Subcutaneous abdominal adipose tissue (tissue), 5 donors: ENCODE results near the gene SPPL3.

Source experiments
- H3K27ac ChIP-seq: one replicate; pipeline ENCODE4 v1.7.0; 2013; ENCODE audit warnings: low read depth, mild to moderate bottlenecking, inconsistent platforms, low read length, moderate library complexity
- H3K27me3 ChIP-seq, 5 donors: one replicate each; pipeline ENCODE4 v1.7.0; 2013; ENCODE audit warnings: low read length in 5 of 5, inconsistent platforms in 1 of 5; ENCODE audit not compliant: control insufficient read depth in 5 of 5, insufficient read depth in 4 of 5
- H3K36me3 ChIP-seq, 5 donors: one replicate each; pipeline ENCODE4 v1.7.0; 2013; ENCODE audit warnings: low read length in 5 of 5; ENCODE audit not compliant: control insufficient read depth in 5 of 5, insufficient read depth in 5 of 5
- H3K4me1 ChIP-seq, 5 donors: one replicate each; pipeline ENCODE4 v1.7.0; 2013; ENCODE audit warnings: low read length in 5 of 5, mild to moderate bottlenecking in 3 of 5, moderate library complexity in 1 of 5; ENCODE audit not compliant: control insufficient read depth in 5 of 5, insufficient read depth in 5 of 5
- H3K4me3 ChIP-seq, 5 donors: one replicate each; pipeline ENCODE4 v1.7.0; 2013; ENCODE audit warnings: low read length in 5 of 5, low read depth in 1 of 5
- H3K9ac ChIP-seq, 5 donors: one replicate each; pipeline ENCODE4 v1.7.0; 2013; ENCODE audit warnings: low read length in 5 of 5, mild to moderate bottlenecking in 4 of 5, moderate library complexity in 3 of 5
- H3K9me3 ChIP-seq, 5 donors: one replicate each; pipeline ENCODE4 v1.7.0; 2013; ENCODE audit warnings: low read length in 5 of 5; ENCODE audit not compliant: control insufficient read depth in 5 of 5
- donor health status: healthy.
- donor health status: healthy.
- donor health status: healthy.
- donor health status: healthy.
- donor health status: healthy.

The SPPL3 gene

GRCh38 chr12:120725151-120725658 lies 179.0 kb downstream of the SPPL3 start:
- peak overlapping the region; percentile 88 for H3K27ac ChIP-seq
- no peaks in the 10 kb centered on the region for H3K9me3 ChIP-seq
- peaks cover 5 to 57% (median 49%) of the 10 kb centered on the region in 5 donors for H3K4me1 ChIP-seq
- peak overlapping the region in 4 of 5 donors; percentile 64 to 88 (median 78) for H3K9ac ChIP-seq
- no peaks in the 10 kb centered on the region for H3K27me3 ChIP-seq
- peak overlapping the region; percentile 65 to 91 (median 76) for H3K4me3 ChIP-seq
- H3K36me3 ChIP-seq: peaks cover 0 to 53% (median 43%) of the 10 kb centered on the region in 5 donors

- Histone ChIP-seq H3K9ac (no peak overlapping the region), H3K9me3 (no peaks in the 10 kb centered on the region), H3K27me3 (no peaks in the 10 kb centered on the region), H3K4me3 (no peak overlapping the region), H3K27ac (peak overlapping the region; percentile 88), H3K36me3 (peaks cover 0 to 53% (median 44%) of the 10 kb centered on the region in 5 donors), H3K4me1 (peaks cover 5 to 62% (median 53%) of the 10 kb centered on the region in 5 donors)
Measured at GRCh38 chr12:120724720-120725119, 179.4 kb downstream of the SPPL3 start.

- peak overlapping the region; percentile 93 for H3K27ac ChIP-seq
- peak overlapping the region in 2 of 5 donors; percentile 42 to 48 for H3K9ac ChIP-seq
- H3K4me3 ChIP-seq: peak overlapping the region in 1 of 5 donors; percentile 12
- no peaks in the 10 kb centered on the region for H3K27me3 ChIP-seq
- H3K36me3 ChIP-seq: peaks cover 0 to 59% (median 56%) of the 10 kb centered on the region in 5 donors
- no peaks in the 10 kb centered on the region for H3K9me3 ChIP-seq
- H3K4me1 ChIP-seq: peaks cover 5 to 65% (median 54%) of the 10 kb centered on the region in 5 donors
Measured at GRCh38 chr12:120722784-120723183, 181.4 kb downstream of the SPPL3 start.

GRCh38 chr12:120721866-120722265 lies 182.3 kb downstream of the SPPL3 start:
- Histone ChIP-seq H3K27me3 (no peaks in the 10 kb centered on the region), H3K27ac (peak overlapping the region; percentile 93), H3K4me3 (no peak overlapping the region), H3K4me1 (peaks cover 5 to 60% (median 49%) of the 10 kb centered on the region in 5 donors), H3K9me3 (no peaks in the 10 kb centered on the region), H3K36me3 (peaks cover 0 to 59% (median 55%) of the 10 kb centered on the region in 5 donors), H3K9ac (peak overlapping the region in 2 of 5 donors; percentile 13 to 66)

GRCh38 chr12:120720987-120721801 lies 183.0 kb downstream of the SPPL3 start:
- Histone ChIP-seq H3K27me3 (no peaks in the 10 kb centered on the region), H3K4me3 (no peak overlapping the region), H3K4me1 (peaks cover 5 to 53% (median 42%) of the 10 kb centered on the region in 5 donors), H3K9me3 (no peaks in the 10 kb centered on the region), H3K27ac (peak overlapping the region; percentile 93), H3K9ac (peak overlapping the region in 4 of 5 donors; percentile 33 to 79 (median 65)), H3K36me3 (peaks cover 0 to 66% (median 62%) of the 10 kb centered on the region in 5 donors)

GRCh38 chr12:120720234-120720986 lies 183.7 kb downstream of the SPPL3 start:
- Histone ChIP-seq H3K4me1 (peaks cover 5 to 48% (median 39%) of the 10 kb centered on the region in 5 donors), H3K4me3 (peak overlapping the region in 1 of 5 donors; percentile 15), H3K27me3 (no peaks in the 10 kb centered on the region), H3K9me3 (no peaks in the 10 kb centered on the region), H3K27ac (peak overlapping the region; percentile 93), H3K9ac (peak overlapping the region in 4 of 5 donors; percentile 33 to 79 (median 65)), H3K36me3 (peaks cover 2 to 71% (median 64%) of the 10 kb centered on the region in 5 donors)

- Histone ChIP-seq H3K36me3 (peaks cover 2 to 75% (median 71%) of the 10 kb centered on the region in 5 donors), H3K9ac (no peak overlapping the region), H3K27me3 (no peaks in the 10 kb centered on the region), H3K9me3 (no peaks in the 10 kb centered on the region), H3K4me1 (peaks cover 2 to 41% (median 33%) of the 10 kb centered on the region in 5 donors), H3K27ac (peak overlapping the region; percentile 93), H3K4me3 (no peak overlapping the region)
Measured at GRCh38 chr12:120719496-120720233, 184.5 kb downstream of the SPPL3 start.

GRCh38 chr12:120719072-120719471 lies 185.1 kb downstream of the SPPL3 start:
- H3K9ac ChIP-seq: no peak overlapping the region
- H3K27me3 ChIP-seq: no peaks in the 10 kb centered on the region
- H3K4me1 ChIP-seq: peaks cover 2 to 40% (median 33%) of the 10 kb centered on the region in 5 donors
- H3K9me3 ChIP-seq: no peaks in the 10 kb centered on the region
- H3K27ac ChIP-seq: no peak overlapping the region
- H3K4me3 ChIP-seq: no peak overlapping the region
- peaks cover 2 to 78% (median 74%) of the 10 kb centered on the region in 5 donors for H3K36me3 ChIP-seq

GRCh38 chr12:120718055-120718454 lies 186.1 kb downstream of the SPPL3 start:
- Histone ChIP-seq H3K27ac (no peak overlapping the region), H3K36me3 (peaks cover 2 to 81% (median 78%) of the 10 kb centered on the region in 5 donors), H3K9me3 (no peaks in the 10 kb centered on the region), H3K9ac (no peak overlapping the region), H3K27me3 (no peaks in the 10 kb centered on the region), H3K4me3 (no peak overlapping the region), H3K4me1 (peaks cover 4 to 40% (median 32%) of the 10 kb centered on the region in 5 donors)
